H1 (cell line): ENCODE results near the gene SLC34A1. TPM values are rescaled to one million over a fixed set of nuclear protein-coding genes. Genes with fewer than 3 reads are reported as not detected.

Experiments
- CTCF ChIA-PET: fragments of 300-600 bp; sonication (Branson Sonifier 250); formaldehyde crosslinking; loops from one replicate; lab custom pipeline; 2021; ENCODE audit not compliant: partially characterized antibody; lab: Charles Lee
- POLR2A ChIA-PET: fragments of 300-600 bp; sonication (Branson Sonifier 250); formaldehyde crosslinking; loops from one replicate; lab custom pipeline; 2021; ENCODE audit warnings: inconsistent platforms; ENCODE audit not compliant: partially characterized antibody; lab: Charles Lee
- DNase-seq, 2 experiments: peaks; one replicate each; pipeline versions ENCODE4 v3.0.0 to v3.0.0-alpha.2; 2010 to 2022; ENCODE audit warnings: low spot score in 2 of 2, low read depth in 1 of 2, mixed read lengths in 1 of 2
- FAIRE-seq: peaks from 2 replicates; lab custom pipeline; 2011; peaks lifted over from hg19 to GRCh38; lab: Jason Lieb, UNC
- H2AFZ ChIP-seq: 2 replicates; pipeline ENCODE4 v1.8.1; 2012; ENCODE audit warnings: low read length, inconsistent platforms
- H2AK5ac ChIP-seq: 2 replicates; pipeline ENCODE4 v1.6.1; 2013; ENCODE audit warnings: low read depth, low read length
- H2BK120ac ChIP-seq: replicated peaks from 2 replicates; pipeline ENCODE3; 2013; ENCODE audit warnings: low read depth, low read length, inconsistent platforms
- H2BK12ac ChIP-seq: 2 replicates; pipeline ENCODE4 v1.6.1; 2013; ENCODE audit warnings: low read depth, low read length
- H2BK15ac ChIP-seq: 2 replicates; pipeline ENCODE4 v1.6.1; 2013; ENCODE audit warnings: low read length
- H2BK20ac ChIP-seq: 2 replicates; pipeline ENCODE4 v1.6.1; 2013; ENCODE audit warnings: low read length
- H2BK5ac ChIP-seq: 2 replicates; pipeline ENCODE4 v1.6.1; 2013; ENCODE audit warnings: low read depth, low read length
- H3K14ac ChIP-seq: 2 replicates; pipeline ENCODE4 v1.6.1; 2013; ENCODE audit warnings: inconsistent platforms; ENCODE audit not compliant: insufficient read length
- H3K18ac ChIP-seq: 2 replicates; pipeline ENCODE4 v1.6.1; 2013; ENCODE audit warnings: low read length; ENCODE audit errors: extremely low read depth
- H3K23ac ChIP-seq: 2 replicates; pipeline ENCODE4 v1.6.1; 2013; ENCODE audit warnings: inconsistent platforms; ENCODE audit not compliant: insufficient read length
- H3K23me2 ChIP-seq: 2 replicates; pipeline ENCODE4 v1.6.1; 2013; ENCODE audit warnings: low read depth, low read length
- H3K27ac ChIP-seq: 2 replicates; pipeline ENCODE4 v1.6.1; 2011; ENCODE audit warnings: low read depth, low read length, inconsistent platforms
- H3K27me3 ChIP-seq, 4 experiments: replicated peaks in 1 of 4; 1 replicate in 1 of 4; 2 replicates in 3 of 4; pipeline versions ENCODE4 v1.6.1 to v1.8.1; 2011 to 2013; ENCODE audit warnings: low read length in 3 of 4, mild to moderate bottlenecking in 3 of 4, inconsistent platforms in 2 of 4, mixed read lengths in 2 of 4, moderate library complexity in 1 of 4; ENCODE audit not compliant: control insufficient read depth in 3 of 4, insufficient read depth in 3 of 4; ENCODE audit errors: extremely low read depth in 1 of 4
- H3K36me3 ChIP-seq, 4 experiments: 2 replicates each; pipeline versions ENCODE4 v1.6.1 to v1.8.1; 2011 to 2013; ENCODE audit warnings: mild to moderate bottlenecking in 4 of 4, low read length in 3 of 4, moderate library complexity in 2 of 4, control low read depth in 1 of 4, inconsistent platforms in 1 of 4; ENCODE audit not compliant: insufficient read depth in 4 of 4, control insufficient read depth in 2 of 4
- H3K4ac ChIP-seq: replicated peaks from 2 replicates; pipeline ENCODE3; 2013; ENCODE audit warnings: low read length, low read depth, mixed read lengths, inconsistent platforms; ENCODE audit not compliant: insufficient read length
- H3K4me1 ChIP-seq, 4 experiments: replicated peaks in 1 of 4; 1 replicate in 1 of 4; 2 replicates in 3 of 4; pipeline versions ENCODE4 v1.6.1 to v1.8.1; 2011 to 2013; ENCODE audit warnings: low read length in 3 of 4, inconsistent platforms in 2 of 4, mixed read lengths in 1 of 4; ENCODE audit not compliant: insufficient read depth in 4 of 4, control insufficient read depth in 3 of 4
- H3K4me2 ChIP-seq, 2 experiments: 2 replicates each; pipeline versions ENCODE4 v1.6.1 to v1.8.1; 2011 to 2013; ENCODE audit warnings: low read depth in 2 of 2, low read length in 2 of 2, control low read depth in 1 of 2, inconsistent platforms in 1 of 2, mild to moderate bottlenecking in 1 of 2; ENCODE audit not compliant: insufficient read depth in 1 of 2
- H3K4me3 ChIP-seq, 4 experiments: fragments of 200-600, 300-600 bp in 1 of 4; sonication (generic), shearing (Covaris generic), sonication (Bioruptor Twin) in 1 of 4; 2 replicates each; pipeline versions ENCODE4 v1.5.1 to v1.8.1; 2011 to 2016; ENCODE audit warnings: low read length in 4 of 4, low read depth in 3 of 4, control low read depth in 2 of 4, inconsistent platforms in 2 of 4, mild to moderate bottlenecking in 2 of 4, mixed read lengths in 1 of 4, moderate library complexity in 1 of 4; ENCODE audit not compliant: insufficient read depth in 2 of 4; ENCODE audit errors: extremely low read depth in 1 of 4
- H3K56ac ChIP-seq: replicated peaks from 2 replicates; pipeline ENCODE3; 2013; ENCODE audit warnings: low read depth, mild to moderate bottlenecking, mixed read lengths, low read length, inconsistent platforms; ENCODE audit not compliant: insufficient read length
- H3K79me1 ChIP-seq: 2 replicates; pipeline ENCODE4 v1.6.1; 2013; ENCODE audit warnings: low read depth, low read length, control low read depth
- H3K79me2 ChIP-seq, 2 experiments: 2 replicates each; pipeline versions ENCODE4 v1.6.1 to v1.8.1; 2012 to 2013; ENCODE audit warnings: low read length in 2 of 2, mild to moderate bottlenecking in 2 of 2, inconsistent platforms in 1 of 2; ENCODE audit not compliant: insufficient read depth in 2 of 2, control insufficient read depth in 1 of 2
- H3K9ac ChIP-seq, 4 experiments: replicated peaks in 1 of 4; 1 replicate in 1 of 4; 2 replicates in 3 of 4; pipeline versions ENCODE4 v1.6.1 to v1.8.1; 2011 to 2013; ENCODE audit warnings: low read depth in 3 of 4, low read length in 3 of 4, control low read depth in 2 of 4, mild to moderate bottlenecking in 2 of 4, moderate library complexity in 2 of 4, inconsistent platforms in 1 of 4; ENCODE audit errors: extremely low read depth in 1 of 4
- H3K9me3 ChIP-seq, 2 experiments: 2 replicates each; pipeline versions ENCODE4 v1.6.1 to v1.8.1; 2012 to 2013; ENCODE audit warnings: mild to moderate bottlenecking in 2 of 2, moderate library complexity in 2 of 2, control low read depth in 1 of 2, inconsistent platforms in 1 of 2, low read depth in 1 of 2, low read length in 1 of 2, mixed read lengths in 1 of 2; ENCODE audit not compliant: insufficient read depth in 2 of 2
- H4K20me1 ChIP-seq, 2 experiments: replicated peaks in 1 of 2; 2 replicates each; pipeline versions ENCODE3 to v1.8.1; 2011 to 2013; ENCODE audit warnings: inconsistent platforms in 2 of 2, low read length in 2 of 2, mild to moderate bottlenecking in 1 of 2; ENCODE audit not compliant: insufficient read depth in 2 of 2, control insufficient read depth in 1 of 2
- H4K5ac ChIP-seq: 2 replicates; pipeline ENCODE4 v1.6.1; 2013; ENCODE audit warnings: low read length, low read depth, mixed read lengths, inconsistent platforms; ENCODE audit not compliant: insufficient read length
- H4K8ac ChIP-seq: 2 replicates; pipeline ENCODE4 v1.8.0; 2013; ENCODE audit warnings: mild to moderate bottlenecking, moderate library complexity, low read length, inconsistent platforms; ENCODE audit not compliant: insufficient read depth; ENCODE audit errors: extremely low read depth
- H4K91ac ChIP-seq: replicated peaks from 2 replicates; pipeline ENCODE3; 2013; ENCODE audit warnings: low read length, mixed read lengths, inconsistent platforms; ENCODE audit not compliant: insufficient read length
- ASH2L ChIP-seq: fragments of 200-600, 300-600 bp; sonication (generic); IDR thresholded peaks from one replicate; pipeline ENCODE4 v1.7.1; 2017; ENCODE audit warnings: low read length
- WGBS, 2 experiments: shearing (Covaris generic) in 1 of 2; methylation state at CpG; one replicate each; pipeline versions ENCODE4 v1.1.6 to v1.1.7; 2013 to 2015; ENCODE audit warnings: low lambda C conversion rate in 2 of 2, mixed read lengths in 2 of 2, inconsistent platforms in 1 of 2, low coverage in 1 of 2, missing lambda C conversion rate in 1 of 2; ENCODE audit not compliant: insufficient replicate concordance in 2 of 2, insufficient coverage in 1 of 2, insufficient read length in 1 of 2; ENCODE audit errors: extremely low coverage in 1 of 2, missing lambda C conversion rate in 1 of 2; 5-methylcytosine and 5-hydroxymethylcytosine counted together
- polyA plus RNA-seq, 7 experiments: library from polyadenylated mRNA; depleted of rRNA in 3 of 7; stranded (reverse) in 5 of 7; unstranded in 2 of 7; fragments of >200 nt in 5 of 7; fragments of 200-250 nt in 2 of 7; gene quantifications; 1 replicate in 5 of 7; 2 replicates in 1 of 7; 4 replicates in 1 of 7; pipeline versions ENCODE4 v1.2.1 to v1.2.3, GENCODE V29; 2011 to 2013; ENCODE audit warnings: missing spikeins in 2 of 7, mixed read lengths in 2 of 7
- total RNA-seq: library from RNA; stranded (reverse); fragmentation: NEBNext Ultra II Directional; extraction: Animal tissue kit (Norgen Biotek cat#: 25700); gene quantifications from 2 replicates; pipeline ENCODE4 v1.2.1, GENCODE V29; 2021

SLC34A1 gene
- total and polyA plus RNA-seq, 2 of the 8 experiments (the other 6 are each of a cell fraction or from before 2014, with no cell fraction given): not detected

DNA sequence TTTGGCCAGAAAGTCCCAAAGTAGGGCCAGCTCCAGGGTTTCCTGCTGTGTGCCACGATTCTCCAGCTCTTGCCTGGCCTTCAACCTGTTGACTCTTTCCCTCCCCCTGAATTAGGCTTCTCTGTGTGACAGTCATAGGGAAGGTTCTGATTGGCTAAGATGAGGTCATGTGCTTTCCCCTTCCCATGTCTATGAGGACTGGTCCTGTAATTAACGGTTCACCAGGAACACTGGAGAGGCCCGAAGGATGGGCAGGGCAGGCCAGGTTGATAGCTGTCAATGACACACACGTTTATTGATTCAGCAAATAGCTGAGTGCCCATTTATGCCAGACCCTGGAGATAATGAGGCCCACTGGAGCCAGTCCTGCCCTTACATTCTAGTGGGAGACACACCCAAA, 53.4 kb downstream of the SLC34A1 start:
- Histone ChIP-seq H3K4ac (no peak overlapping the region), H3K79me1 (no peaks in the 10 kb centered on the region), H2BK5ac (no peak overlapping the region), H3K23me2 (no peaks in the 10 kb centered on the region), H2BK120ac (no peak overlapping the region), H2BK20ac (no peak overlapping the region), H2AK5ac (no peak overlapping the region), H4K20me1 (peaks cover 0 to 10% of the 10 kb centered on the region in 2 experiments), H3K4me3 (no peak overlapping the region), H3K27me3 (no peaks in the 10 kb centered on the region), H4K91ac (no peak overlapping the region), H2BK12ac (no peak overlapping the region), H4K8ac (0 out of 2 replicates have a peak overlapping the region, but pooled peaks have one; percentile 57), H3K56ac (no peak overlapping the region), H3K9ac (no peak overlapping the region), H2AFZ (no peak overlapping the region), H3K79me2 (no peaks in the 10 kb centered on the region), H3K18ac (no peak overlapping the region), H4K5ac (no peak overlapping the region), H2BK15ac (no peak overlapping the region), H3K27ac (no peak overlapping the region), H3K9me3 (no peaks in the 10 kb centered on the region), H3K14ac (no peak overlapping the region), H3K23ac (no peak overlapping the region), H3K36me3 (peaks cover 10 to 35% (median 24%) of the 10 kb centered on the region in 4 experiments; a peak in 6 of 8 replicates), H3K4me1 (peaks cover 0 to 5% (median 2%) of the 10 kb centered on the region in 4 experiments; a peak in 3 of 7 replicates), H3K4me2 (no peak overlapping the region)
- no peak for FAIRE-seq
- ChIA-PET POLR2A (interaction anchor here (0.6 to 67.5 kb wide), 12 partner anchors 8 to 130 kb away, joined by 3 to 3349 read pairs (median 4); partner anchors contain the start of genes DBN1, DOK3, F12 and GRK6), CTCF (interaction anchor here (0.8 to 23.6 kb wide), 11 partner anchors 10 to 142 kb away, joined by 3 to 430 read pairs (median 5); partner anchors contain the start of gene SLC34A1)
- no peak for DNase-seq
- 88% methylated on average over 4 of the region's 4 CpGs; no CpG with 5 or more reads in 1 of the 2 experiments for WGBS, 2 experiments
- TF ChIP-seq ASH2L: no peak
